Lower leg skin (tissue), 4 donors: ENCODE measurements around the gene CLEC16A. TPM values are rescaled to one million over a fixed set of nuclear protein-coding genes. Genes with fewer than 3 reads are reported as not detected.

Experiments
- DNase-seq, 2 donors: peaks; one replicate each; pipeline ENCODE4 v3.0.0-alpha.2; 2019; ENCODE audit warnings: low spot score in 2 of 2
- H3K4me3 ChIP-seq: fragments of 200-600 bp; sonication (generic); 2 replicates; pipeline ENCODE4 v1.5.1; 2017; ENCODE audit warnings: mild to moderate bottlenecking, low read depth; ENCODE audit not compliant: poor library complexity, severe bottlenecking
- POLR2A ChIP-seq, 2 donors: fragments of 450-650 bp; IDR thresholded peaks; one replicate each; pipeline ENCODE4 v1.6.1; 2016 to 2017; ENCODE audit warnings: antibody characterized with exemption in 2 of 2, mild to moderate bottlenecking in 1 of 2, moderate library complexity in 1 of 2
- WGBS, 2 donors: methylation state at CpG; one replicate each; pipeline ENCODE4 v1.1.5; 2018; 5-methylcytosine and 5-hydroxymethylcytosine counted together
- intact Hi-C: fragments of 100-400 bp; cut with DNase I; formaldehyde crosslinking; loops from one replicate; pipeline ENCODE4 v1.15.0; 2023; ENCODE audit warnings: low total_unique reads
- total RNA-seq, 4 donors: library from RNA; depleted of rRNA; stranded (reverse); fragments of >200 nt; gene quantifications; one replicate each; pipeline ENCODE4 v1.1.0, GENCODE V29; 2016
- TF ChIP-seq, protein P1 (sequence below), 3 donors: fragments of 450-650 bp; IDR thresholded peaks; one replicate each; pipeline ENCODE4 v1.5.1; 2016; ENCODE audit warnings: antibody characterized with exemption in 3 of 3, mild to moderate bottlenecking in 3 of 3, moderate library complexity in 2 of 3

CLEC16A gene
- total RNA-seq, 4 donors from 2014 or later, result 26.8 to 30.0 (median 29.5) TPM

DNA sequence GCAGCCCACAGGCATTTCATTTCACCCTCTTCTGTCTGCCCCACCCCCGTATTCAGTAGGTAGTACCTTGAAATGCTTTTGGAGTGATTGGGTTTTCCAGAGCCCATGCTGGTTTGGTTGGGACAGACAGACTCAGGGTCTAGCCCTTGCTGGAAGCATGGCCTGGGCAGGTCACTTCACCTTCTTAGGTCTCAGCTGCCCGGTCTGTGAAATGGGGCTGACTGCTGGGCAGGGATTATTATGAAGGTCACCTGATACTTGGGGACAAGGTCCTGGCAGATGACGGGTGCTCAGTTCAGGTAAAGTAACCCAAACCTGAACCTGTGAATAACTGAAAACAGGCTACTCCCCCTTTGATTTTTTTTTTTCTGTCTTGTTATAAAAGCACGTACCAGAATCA lies 116.0 kb downstream of the CLEC16A start:
- TF ChIP-seq, protein P1, sequence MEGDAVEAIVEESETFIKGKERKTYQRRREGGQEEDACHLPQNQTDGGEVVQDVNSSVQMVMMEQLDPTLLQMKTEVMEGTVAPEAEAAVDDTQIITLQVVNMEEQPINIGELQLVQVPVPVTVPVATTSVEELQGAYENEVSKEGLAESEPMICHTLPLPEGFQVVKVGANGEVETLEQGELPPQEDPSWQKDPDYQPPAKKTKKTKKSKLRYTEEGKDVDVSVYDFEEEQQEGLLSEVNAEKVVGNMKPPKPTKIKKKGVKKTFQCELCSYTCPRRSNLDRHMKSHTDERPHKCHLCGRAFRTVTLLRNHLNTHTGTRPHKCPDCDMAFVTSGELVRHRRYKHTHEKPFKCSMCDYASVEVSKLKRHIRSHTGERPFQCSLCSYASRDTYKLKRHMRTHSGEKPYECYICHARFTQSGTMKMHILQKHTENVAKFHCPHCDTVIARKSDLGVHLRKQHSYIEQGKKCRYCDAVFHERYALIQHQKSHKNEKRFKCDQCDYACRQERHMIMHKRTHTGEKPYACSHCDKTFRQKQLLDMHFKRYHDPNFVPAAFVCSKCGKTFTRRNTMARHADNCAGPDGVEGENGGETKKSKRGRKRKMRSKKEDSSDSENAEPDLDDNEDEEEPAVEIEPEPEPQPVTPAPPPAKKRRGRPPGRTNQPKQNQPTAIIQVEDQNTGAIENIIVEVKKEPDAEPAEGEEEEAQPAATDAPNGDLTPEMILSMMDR (IDR thresholded peaks at IDR 0.05), result no peak
- no peak for TF ChIP-seq POLR2A (IDR thresholded peaks at IDR 0.05)
- intact Hi-C loops, result no loop called here
- no peak for DNase-seq
- WGBS, 2 donors, result 96 to 98% methylated on average over 4 of the region's 4 CpGs
- H3K4me3 ChIP-seq, result no peak overlapping the region

DNA sequence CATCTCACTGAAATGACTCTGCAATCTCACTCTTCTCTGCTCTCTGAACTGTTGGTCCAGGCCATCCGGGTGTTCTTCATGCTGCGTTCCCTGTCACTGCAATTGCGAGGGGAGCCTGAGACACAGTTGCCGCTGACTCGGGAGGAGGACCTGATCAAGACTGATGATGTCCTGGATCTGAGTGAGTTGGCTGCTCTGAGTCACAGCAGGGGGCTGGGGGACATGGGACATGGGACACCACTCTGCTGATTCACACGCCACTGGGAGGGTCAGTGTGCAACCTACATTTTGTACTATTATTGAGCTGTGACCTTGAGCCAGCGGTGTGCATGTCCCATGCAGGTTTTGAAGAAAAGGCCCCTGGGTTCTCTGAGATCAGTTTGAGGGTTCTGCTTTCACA lies 116.5 kb downstream of the CLEC16A start:
- no peak overlapping the region for H3K4me3 ChIP-seq
- intact Hi-C loops, result no loop called here
- TF ChIP-seq, protein P1 (IDR thresholded peaks at IDR 0.05), result no peak
- TF ChIP-seq POLR2A (IDR thresholded peaks at IDR 0.05), result no peak
- DNase-seq, result no peak
- WGBS, 2 donors, result 93 to 98% methylated on average over 7 of the region's 7 CpGs

DNA sequence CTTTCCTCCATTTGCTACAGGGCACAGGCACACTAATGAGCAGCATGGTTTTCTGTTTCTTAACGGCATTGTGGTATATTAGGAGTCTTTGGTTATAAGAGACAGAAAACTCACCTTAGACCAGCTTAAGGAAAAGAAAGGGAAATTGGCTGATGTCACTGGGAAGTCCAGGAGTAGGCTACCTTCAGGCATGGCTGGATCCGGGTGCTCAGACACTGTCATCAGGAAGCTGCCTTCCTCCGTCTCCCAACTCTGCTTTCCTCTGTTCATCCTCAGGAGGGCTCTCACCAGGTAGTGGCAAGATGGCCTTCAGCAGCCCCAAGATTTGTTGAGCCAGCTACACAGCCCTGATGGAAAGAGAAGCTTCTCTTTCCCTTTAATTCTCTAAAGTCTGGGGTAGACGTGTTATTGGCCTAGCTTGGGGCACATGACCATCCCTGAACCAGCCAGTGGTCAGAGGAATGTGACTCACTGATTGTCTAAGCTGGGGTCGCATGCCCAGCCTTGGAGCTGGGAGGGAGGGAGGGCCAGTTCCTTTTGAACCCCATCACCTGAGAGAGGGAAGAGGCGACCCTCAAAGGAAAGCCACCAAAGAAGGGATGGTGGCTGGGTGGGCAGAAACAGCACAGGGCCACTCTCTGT lies 117.4 kb downstream of the CLEC16A start:
- no peak overlapping the region for H3K4me3 ChIP-seq
- DNase-seq, result no peak
- TF ChIP-seq POLR2A (IDR thresholded peaks at IDR 0.05), result no peak
- TF ChIP-seq, protein P1 (IDR thresholded peaks at IDR 0.05), result no peak
- intact Hi-C loops, result no loop called here
- 87 to 92% methylated on average over 6 of the region's 6 CpGs for WGBS, 2 donors

DNA sequence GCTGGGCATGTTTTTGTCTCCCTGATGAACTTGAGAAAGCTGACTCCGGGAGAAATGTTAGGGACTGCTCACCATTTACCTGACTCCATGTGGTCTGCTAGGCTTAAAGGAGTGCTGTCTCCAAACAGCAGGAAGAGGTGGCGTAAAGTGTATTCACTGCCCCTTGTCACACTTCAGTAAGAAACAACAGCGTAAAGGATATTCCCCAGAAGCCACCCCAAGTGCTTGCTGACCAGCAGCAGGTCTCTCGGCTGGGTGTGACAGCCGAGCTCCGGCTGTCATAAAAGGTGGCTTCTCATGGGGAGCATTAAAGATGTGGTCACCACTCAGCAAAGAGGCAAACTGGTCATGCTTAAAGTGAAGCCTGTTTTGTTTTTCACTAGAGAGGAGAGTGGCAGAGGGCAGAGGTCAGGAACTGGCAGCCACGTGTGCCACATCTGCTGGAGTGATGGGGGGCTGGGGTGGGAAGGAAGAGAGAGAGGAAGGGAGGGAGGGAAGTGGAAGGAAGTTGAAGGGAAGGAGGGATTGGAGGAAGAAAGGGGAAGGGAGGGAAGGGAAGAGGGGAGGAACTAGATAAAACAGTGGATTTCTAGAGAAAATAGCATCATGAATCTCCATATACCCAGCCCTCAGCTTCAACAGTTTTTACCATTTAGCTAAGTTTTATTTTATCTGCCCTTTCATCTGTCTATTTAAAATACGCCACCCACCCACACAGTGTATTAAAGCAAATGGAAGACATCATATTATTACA lies 119.3 kb downstream of the CLEC16A start:
- intact Hi-C loops, result no loop called here
- WGBS, 2 donors, result 88 to 91% methylated on average over 8 of the region's 8 CpGs
- DNase-seq, result no peak
- TF ChIP-seq, protein P1 (IDR thresholded peaks at IDR 0.05), result no peak
- no peak for TF ChIP-seq POLR2A (IDR thresholded peaks at IDR 0.05)
- no peak overlapping the region for H3K4me3 ChIP-seq

GRCh38 chr16:11064202-11064540 lies 119.8 kb downstream of the CLEC16A start:
- no peak for DNase-seq
- no peak overlapping the region for H3K4me3 ChIP-seq
- 96 to 100% methylated on average over 3 of the region's 3 CpGs for WGBS, 2 donors
- TF ChIP-seq POLR2A (IDR thresholded peaks at IDR 0.05), result no peak
- TF ChIP-seq, protein P1 (IDR thresholded peaks at IDR 0.05), result no peak
- intact Hi-C loops, result no loop called here
